ENCODE data around the gene SLC25A26. TPM values are rescaled to one million over a fixed set of nuclear protein-coding genes. Genes with fewer than 3 reads are reported as not detected.

SLC25A26 gene
- total RNA-seq, 4 donors from 2014 or later = 4.2 to 17.3 (median 12.2) TPM

GRCh38 chr3:66395635-66396034 lies 174.8 kb downstream of the SLC25A26 start:
- in situ Hi-C loops (cut with MboI; ENCODE audit: low pct_ligation_motif_present in 1 of 4, low pct_unique_long_range_greater_than_20kb in 1 of 4, low sequenced_read_pairs in 3 of 4) = no loop called here
- Histone ChIP-seq H3K27ac (peak overlapping the region in 3 of 4 donors; percentile 20 to 65 (median 33)), H3K9me3 (no peaks in the 10 kb centered on the region), H3K4me3 (no peak overlapping the region), H3K27me3 (no peaks in the 10 kb centered on the region), H3K36me3 (peaks cover 0 to 32% (median 8%) of the 10 kb centered on the region in 4 donors), H3K4me1 (peaks cover 4 to 17% (median 9%) of the 10 kb centered on the region in 4 donors)
- no peak for DNase-seq
- intact Hi-C loops (cut with DNase I; ENCODE audit: low total_unique reads) = no loop called here
- WGBS, 2 donors (ENCODE audit: low coverage in 1 of 2) = 87 to 88% methylated on average over 3 to 10 of the region's 10 CpGs
- TF ChIP-seq POLR2A (IDR thresholded peaks at IDR 0.05) (no peak), POLR2AphosphoS5 (IDR thresholded peaks at IDR 0.05) (no peak), EP300 (IDR thresholded peaks at IDR 0.05; ENCODE audit: low read depth) (no peak), CTCF (IDR thresholded peaks at IDR 0.05) (no peak)

GRCh38 chr3:66396161-66396760 lies 175.5 kb downstream of the SLC25A26 start:
- peak overlapping the region in 3 of 4 donors; percentile 9 to 68 (median 65) for H3K27ac ChIP-seq
- no peak overlapping the region for H3K4me3 ChIP-seq
- DNase-seq = no peak
- H3K36me3 ChIP-seq = peaks cover 0 to 32% (median 8%) of the 10 kb centered on the region in 4 donors
- no peak for TF ChIP-seq CTCF (IDR thresholded peaks at IDR 0.05)
- no peak for TF ChIP-seq EP300 (IDR thresholded peaks at IDR 0.05; ENCODE audit: low read depth)
- no peak for TF ChIP-seq POLR2A (IDR thresholded peaks at IDR 0.05)
- TF ChIP-seq POLR2AphosphoS5 (IDR thresholded peaks at IDR 0.05) = no peak
- WGBS, 2 donors (ENCODE audit: low coverage in 1 of 2) = 92 to 96% methylated on average over 3 to 13 of the region's 13 CpGs
- intact Hi-C loops (cut with DNase I; ENCODE audit: low total_unique reads) (no loop called here), in situ Hi-C loops (cut with MboI; ENCODE audit: low pct_ligation_motif_present in 1 of 4, low pct_unique_long_range_greater_than_20kb in 1 of 4, low sequenced_read_pairs in 3 of 4) (no loop called here)
- H3K27me3 ChIP-seq = no peaks in the 10 kb centered on the region
- H3K9me3 ChIP-seq = no peaks in the 10 kb centered on the region
- peaks cover 6 to 17% (median 10%) of the 10 kb centered on the region in 4 donors for H3K4me1 ChIP-seq

GRCh38 chr3:66396888-66397287 lies 176.1 kb downstream of the SLC25A26 start:
- Histone ChIP-seq H3K36me3 (peaks cover 0 to 32% (median 8%) of the 10 kb centered on the region in 4 donors), H3K27me3 (no peaks in the 10 kb centered on the region), H3K4me3 (no peak overlapping the region), H3K9me3 (no peaks in the 10 kb centered on the region), H3K4me1 (peaks cover 6 to 17% (median 13%) of the 10 kb centered on the region in 4 donors), H3K27ac (peak overlapping the region in 3 of 4 donors; percentile 9 to 68 (median 65))
- intact Hi-C loops (cut with DNase I; ENCODE audit: low total_unique reads) (no loop called here), in situ Hi-C loops (cut with MboI; ENCODE audit: low pct_ligation_motif_present in 1 of 4, low pct_unique_long_range_greater_than_20kb in 1 of 4, low sequenced_read_pairs in 3 of 4) (no loop called here)
- TF ChIP-seq POLR2AphosphoS5 (IDR thresholded peaks at IDR 0.05) (no peak), CTCF (IDR thresholded peaks at IDR 0.05) (no peak), POLR2A (IDR thresholded peaks at IDR 0.05) (no peak), EP300 (IDR thresholded peaks at IDR 0.05; ENCODE audit: low read depth) (no peak)
- no peak for DNase-seq
- WGBS, 2 donors (ENCODE audit: low coverage in 1 of 2) = 88 to 97% methylated on average over 3 to 9 of the region's 9 CpGs

GRCh38 chr3:66397745-66398144 lies 176.9 kb downstream of the SLC25A26 start:
- WGBS, 2 donors (ENCODE audit: low coverage in 1 of 2) = 61% methylated on average over 2 of the region's 2 CpGs; no CpG with 5 or more reads in 1 of the 2 donors
- Histone ChIP-seq H3K36me3 (peaks cover 0 to 25% (median 8%) of the 10 kb centered on the region in 4 donors), H3K9me3 (no peaks in the 10 kb centered on the region), H3K27ac (peak overlapping the region; percentile 51 to 68 (median 64)), H3K4me3 (no peak overlapping the region), H3K27me3 (no peaks in the 10 kb centered on the region), H3K4me1 (peaks cover 9 to 20% (median 13%) of the 10 kb centered on the region in 4 donors)
- intact Hi-C loops (cut with DNase I; ENCODE audit: low total_unique reads) = no loop called here
- TF ChIP-seq POLR2AphosphoS5 (IDR thresholded peaks at IDR 0.05) (peak; percentile 20 to 38 (median 37)), EP300 (IDR thresholded peaks at IDR 0.05; ENCODE audit: low read depth) (no peak), CTCF (IDR thresholded peaks at IDR 0.05) (no peak), POLR2A (IDR thresholded peaks at IDR 0.05) (no peak)
- in situ Hi-C loops (cut with MboI; ENCODE audit: low pct_ligation_motif_present in 1 of 4, low pct_unique_long_range_greater_than_20kb in 1 of 4, low sequenced_read_pairs in 3 of 4) = no loop called here
- DNase-seq = peak; percentile 52

All from transverse colon (tissue), 4 donors.